Measurements from ENCODE around the gene RGS5. TPM values are rescaled to one million over a fixed set of nuclear protein-coding genes. Genes with fewer than 3 reads are reported as not detected.

RGS5 gene
- total and polyA plus RNA-seq, 2 donors from 2014 or later = 60.5 to 359 TPM

- DNase-seq = no peak
- no peak overlapping the region for H3K27ac ChIP-seq (ENCODE audit: low read depth in 2 of 2, low read length in 2 of 2)
- no peak overlapping the region for H3K4me3 ChIP-seq (ENCODE audit: low read length in 3 of 3)
- no peak overlapping the region for H3K9ac ChIP-seq (ENCODE audit: low read length in 3 of 3)
- H3K9me3 ChIP-seq (ENCODE audit: control insufficient read depth in 2 of 3, insufficient read depth in 1 of 3, low read length in 3 of 3) = no peaks in the 10 kb centered on the region
- no peaks in the 10 kb centered on the region for H3K27me3 ChIP-seq (ENCODE audit: control insufficient read depth, insufficient read depth, low read length)
- no peak for TF ChIP-seq CTCF (IDR thresholded peaks at IDR 0.05; ENCODE audit: borderline replicate concordance, extremely low read depth, insufficient read depth)
- no peak for FAIRE-seq
- intact Hi-C loops (cut with DNase I) = no loop called here
- no peaks in the 10 kb centered on the region for H3K4me1 ChIP-seq (ENCODE audit: control insufficient read depth in 2 of 3, insufficient read depth in 2 of 3, low read depth in 1 of 3, low read length in 3 of 3)
- H3K36me3 ChIP-seq (ENCODE audit: control insufficient read depth in 2 of 3, insufficient read depth in 3 of 3, low read length in 3 of 3) = no peaks in the 10 kb centered on the region
These were observed 55.7 kb downstream of the RGS5 start for GRCh38 chr1:163147019-163147418.

- TF ChIP-seq CTCF (IDR thresholded peaks at IDR 0.05; ENCODE audit: borderline replicate concordance, extremely low read depth, insufficient read depth) = no peak
- Histone ChIP-seq H3K9me3 (ENCODE audit: control insufficient read depth in 2 of 3, insufficient read depth in 1 of 3, low read length in 3 of 3) (no peaks in the 10 kb centered on the region), H3K4me3 (ENCODE audit: low read length in 3 of 3) (no peak overlapping the region)
These were observed 57.3 kb downstream of the RGS5 start for GRCh38 chr1:163145435-163145834.

GRCh38 chr1:163144418-163144817, 58.3 kb downstream of the RGS5 start:
- intact Hi-C loops (cut with DNase I) = no loop called here
- Histone ChIP-seq H3K4me3 (ENCODE audit: low read length in 3 of 3) (no peak overlapping the region), H3K36me3 (ENCODE audit: control insufficient read depth in 2 of 3, insufficient read depth in 3 of 3, low read length in 3 of 3) (no peaks in the 10 kb centered on the region), H3K27me3 (ENCODE audit: control insufficient read depth, insufficient read depth, low read length) (no peaks in the 10 kb centered on the region), H3K4me1 (ENCODE audit: control insufficient read depth in 2 of 3, insufficient read depth in 2 of 3, low read depth in 1 of 3, low read length in 3 of 3) (no peaks in the 10 kb centered on the region), H3K27ac (ENCODE audit: low read depth in 2 of 2, low read length in 2 of 2) (no peak overlapping the region), H3K9ac (ENCODE audit: low read length in 3 of 3) (no peak overlapping the region), H3K9me3 (ENCODE audit: control insufficient read depth in 2 of 3, insufficient read depth in 1 of 3, low read length in 3 of 3) (no peaks in the 10 kb centered on the region)
- DNase-seq = no peak
- TF ChIP-seq CTCF (IDR thresholded peaks at IDR 0.05; ENCODE audit: borderline replicate concordance, extremely low read depth, insufficient read depth) = no peak
- no peak for FAIRE-seq

More at GRCh38 chr1:163145435-163145834, 57.3 kb downstream of the RGS5 start:
- no peaks in the 10 kb centered on the region for H3K36me3 ChIP-seq (ENCODE audit: control insufficient read depth in 2 of 3, insufficient read depth in 3 of 3, low read length in 3 of 3)
- no peak for DNase-seq
- FAIRE-seq = no peak
- H3K27me3 ChIP-seq (ENCODE audit: control insufficient read depth, insufficient read depth, low read length) = no peaks in the 10 kb centered on the region
- no peak overlapping the region for H3K27ac ChIP-seq (ENCODE audit: low read depth in 2 of 2, low read length in 2 of 2)
- no peaks in the 10 kb centered on the region for H3K4me1 ChIP-seq (ENCODE audit: control insufficient read depth in 2 of 3, insufficient read depth in 2 of 3, low read depth in 1 of 3, low read length in 3 of 3)
- H3K9ac ChIP-seq (ENCODE audit: low read length in 3 of 3) = no peak overlapping the region
- intact Hi-C loops (cut with DNase I) = no loop called here

- H3K9ac ChIP-seq (ENCODE audit: low read length in 3 of 3) = no peak overlapping the region
- H3K4me3 ChIP-seq (ENCODE audit: low read length in 3 of 3) = no peak overlapping the region
- intact Hi-C loops (cut with DNase I) = no loop called here
- TF ChIP-seq CTCF (IDR thresholded peaks at IDR 0.05; ENCODE audit: borderline replicate concordance, extremely low read depth, insufficient read depth) = no peak
- no peaks in the 10 kb centered on the region for H3K4me1 ChIP-seq (ENCODE audit: control insufficient read depth in 2 of 3, insufficient read depth in 2 of 3, low read depth in 1 of 3, low read length in 3 of 3)
- no peak overlapping the region for H3K27ac ChIP-seq (ENCODE audit: low read depth in 2 of 2, low read length in 2 of 2)
- H3K36me3 ChIP-seq (ENCODE audit: control insufficient read depth in 2 of 3, insufficient read depth in 3 of 3, low read length in 3 of 3) = no peaks in the 10 kb centered on the region
- H3K9me3 ChIP-seq (ENCODE audit: control insufficient read depth in 2 of 3, insufficient read depth in 1 of 3, low read length in 3 of 3) = no peaks in the 10 kb centered on the region
- H3K27me3 ChIP-seq (ENCODE audit: control insufficient read depth, insufficient read depth, low read length) = no peaks in the 10 kb centered on the region
- FAIRE-seq (no peak), DNase-seq (no peak)
These were observed 60.6 kb downstream of the RGS5 start for GRCh38 chr1:163142152-163142551.
